Measurements from ENCODE around the gene AUP1.

- TF ChIP-seq CTCF (conservative IDR thresholded peaks at IDR 0.05; ENCODE audit: low read depth, low read length) (peak; percentile 36), USF2 (IDR thresholded peaks at IDR 0.05; ENCODE audit: low read depth, low read length) (no peak)
These were observed 47.3 kb upstream of the AUP1 start for GRCh38 chr2:74576863-74577229.

All from IMR-90 (cell line).